GM21619 (cell line): ENCODE results near the gene SPTB.

Experiments used
- ATAC-seq: cut with Tn5 transposase; IDR thresholded peaks from one replicate; pipeline ENCODE4 v1.9.1; 2021; ENCODE audit not compliant: unreplicated experiment

Gene SPTB

GRCh38 chr14:64755781-64756221 is 123.9 kb downstream of the SPTB start:
- ATAC-seq, result no peak

- ATAC-seq, result no peak
These were observed 125.0 kb downstream of the SPTB start for GRCh38 chr14:64754685-64755084.

GRCh38 chr14:64753999-64754398 is 125.7 kb downstream of the SPTB start:
- no peak for ATAC-seq

GRCh38 chr14:64753374-64753773 is 126.3 kb downstream of the SPTB start:
- ATAC-seq, result no peak

- no peak for ATAC-seq
These were observed 126.8 kb downstream of the SPTB start for GRCh38 chr14:64752909-64753308.

GRCh38 chr14:64748995-64749714 is 130.6 kb downstream of the SPTB start:
- ATAC-seq, result no peak

GRCh38 chr14:64748521-64748920 is 131.2 kb downstream of the SPTB start:
- ATAC-seq, result no peak

GRCh38 chr14:64747327-64747726 is 132.4 kb downstream of the SPTB start:
- no peak for ATAC-seq

GRCh38 chr14:64746298-64747250 is 133.1 kb downstream of the SPTB start:
- ATAC-seq, result no peak

- ATAC-seq, result no peak
These were observed 134.1 kb downstream of the SPTB start for GRCh38 chr14:64745511-64746091.

GRCh38 chr14:64743061-64743460 is 136.6 kb downstream of the SPTB start:
- ATAC-seq, result no peak

GRCh38 chr14:64741961-64742360 is 137.7 kb downstream of the SPTB start:
- no peak for ATAC-seq

- no peak for ATAC-seq
These were observed 138.5 kb downstream of the SPTB start for GRCh38 chr14:64741200-64741599.

GRCh38 chr14:64738281-64738804 is 141.4 kb downstream of the SPTB start:
- ATAC-seq, result no peak

GRCh38 chr14:64737391-64738280 is 142.1 kb downstream of the SPTB start:
- ATAC-seq, result no peak

GRCh38 chr14:64736271-64737169 is 143.2 kb downstream of the SPTB start:
- ATAC-seq, result no peak

- ATAC-seq, result no peak
These were observed 144.7 kb downstream of the SPTB start for GRCh38 chr14:64734990-64735389.

- ATAC-seq, result no peak
These were observed 145.8 kb downstream of the SPTB start for GRCh38 chr14:64733899-64734298.

GRCh38 chr14:64733321-64733720 is 146.4 kb downstream of the SPTB start:
- ATAC-seq, result no peak
